Activated CD4-positive, alpha-beta T cell treated with anti-CD3 and anti-CD28 coated beads, Interleukin-2, Interleukin-4, amounts not matched to agents 100 ng/mL and 50 ng/mL, durations not matched to agents 16 hours and 8 hours (primary cell): ENCODE data around the gene STK11.

Experiments used
- DNase-seq: peaks from one replicate; pipeline ENCODE4 v3.0.0-alpha.2; 2020; ENCODE audit warnings: low spot score

STK11 gene

GRCh38 chr19:1274081-1274851, 68.7 kb downstream of the STK11 start:
- no peak for DNase-seq

- DNase-seq: no peak
Observed at GRCh38 chr19:1274852-1275259, 69.3 kb downstream of the STK11 start.

GRCh38 chr19:1275260-1275975, 69.8 kb downstream of the STK11 start, which contains the start of gene FAM174C:
Gene FAM174C, plus strand, starts transcription at chr19:1275530. Its CDS starts 20 bp downstream, at chr19:1275550.
- DNase-seq: peak; percentile 97

GRCh38 chr19:1275976-1276627, 70.5 kb downstream of the STK11 start:
- no peak for DNase-seq

- DNase-seq: peak; percentile 39
Observed at GRCh38 chr19:1276628-1277022, 71.0 kb downstream of the STK11 start.

- no peak for DNase-seq
Observed at GRCh38 chr19:1277061-1277460, 71.5 kb downstream of the STK11 start.
